OCI-LY7 (cell line): ENCODE results near the gene EVI5L. TPM values are rescaled to one million over a fixed set of nuclear protein-coding genes. Genes with fewer than 3 reads are reported as not detected.
A peak's percentile ranks its signal among the peaks of the same experiment; 100 is the strongest.

Source experiments
- BruUV-seq: library from RNA; stranded (reverse); fragments of 400-500 nt; replicated peaks from 2 replicates; lab custom pipeline; 2021; lab: Mats Ljungman, UMichigan
- CTCF ChIA-PET: fragments of 300-600 bp; sonication (Branson Sonifier 250); formaldehyde crosslinking; loops from one replicate; lab custom pipeline; 2022; ENCODE audit warnings: antibody characterized with exemption; ENCODE audit not compliant: unreplicated experiment; lab: Charles Lee
- POLR2A ChIA-PET: fragments of 300-600 bp; sonication (Branson Sonifier 250); formaldehyde crosslinking; loops from one replicate; lab custom pipeline; 2022; ENCODE audit warnings: antibody characterized with exemption; lab: Charles Lee
- DNase-seq: peaks from one replicate; pipeline ENCODE4 v3.0.0-alpha.2; 2015; ENCODE audit warnings: low spot score
- H2AFZ ChIP-seq: fragments of 200-600 bp; sonication (generic), shearing (Covaris generic); 2 replicates; pipeline ENCODE4 v1.6.1; 2014; ENCODE audit warnings: mild to moderate bottlenecking, antibody characterized with exemption, low read length, moderate library complexity
- H3K27ac ChIP-seq: fragments of 200-600 bp; sonication (generic); 2 replicates; pipeline ENCODE4 v1.5.1; 2014; ENCODE audit warnings: mixed run types, low read depth, mild to moderate bottlenecking, moderate library complexity, low read length, inconsistent platforms; ENCODE audit not compliant: poor library complexity, severe bottlenecking
- H3K36me3 ChIP-seq: fragments of 200-600 bp; sonication (generic); 2 replicates; pipeline ENCODE4 v1.6.1; 2014; ENCODE audit warnings: mild to moderate bottlenecking, antibody characterized with exemption, low read length, moderate library complexity, mixed read lengths; ENCODE audit not compliant: insufficient read depth
- H3K4me1 ChIP-seq: fragments of 200-600 bp; sonication (generic); 2 replicates; pipeline ENCODE4 v1.5.1; 2014; ENCODE audit warnings: mild to moderate bottlenecking, low read length; ENCODE audit not compliant: insufficient read depth, poor library complexity, severe bottlenecking
- H3K4me2 ChIP-seq: fragments of 200-600 bp; sonication (generic); 2 replicates; pipeline ENCODE4 v1.6.1; 2014; ENCODE audit warnings: mild to moderate bottlenecking, low read length
- H3K4me3 ChIP-seq: fragments of 200-600 bp; sonication (generic); 2 replicates; pipeline ENCODE4 v1.5.1; 2014; ENCODE audit warnings: mild to moderate bottlenecking, low read depth, low read length; ENCODE audit not compliant: poor library complexity, severe bottlenecking
- H3K79me2 ChIP-seq: fragments of 200-600 bp; sonication (generic); 2 replicates; pipeline ENCODE4 v1.6.1; 2016; ENCODE audit warnings: low read depth, mild to moderate bottlenecking, low read length, moderate library complexity, mixed read lengths; ENCODE audit not compliant: insufficient read depth
- H3K9me2 ChIP-seq: fragments of 200-600 bp; sonication (generic); 2 replicates; pipeline ENCODE4 v1.6.1; 2016; ENCODE audit warnings: mild to moderate bottlenecking, low read length, mixed read lengths; ENCODE audit not compliant: insufficient read depth
- H3K9me3 ChIP-seq: fragments of 200-600 bp; sonication (generic); 2 replicates; pipeline ENCODE4 v1.6.1; 2014; ENCODE audit warnings: mild to moderate bottlenecking, mixed run types, low read length, mixed read lengths
- H4K20me1 ChIP-seq: fragments of 200-600 bp; sonication (generic); 2 replicates; pipeline ENCODE4 v1.6.1; 2014; ENCODE audit warnings: mild to moderate bottlenecking, antibody characterized with exemption, low read length, moderate library complexity, mixed read lengths; ENCODE audit not compliant: insufficient read depth
- CTCF ChIP-seq: fragments of 200-600 bp; sonication (generic); conservative IDR thresholded peaks from 2 replicates; pipeline ENCODE4 v1.5.1; 2014; ENCODE audit warnings: mild to moderate bottlenecking, antibody characterized with exemption, low read length, moderate library complexity, mixed read lengths
- EZH2phosphoT487 ChIP-seq: fragments of 200-600 bp; sonication (generic); IDR thresholded peaks from 2 replicates; pipeline ENCODE4 v1.6.1; 2018; ENCODE audit warnings: low read depth, borderline replicate concordance, mild to moderate bottlenecking, mixed run types, antibody characterized with exemption, low read length, moderate library complexity, mixed read lengths
- intact Hi-C: fragments of 100-400 bp; cut with micrococcal nuclease; formaldehyde crosslinking; loops from one replicate; pipeline ENCODE4 v1.10.0; 2022; ENCODE audit not compliant: unreplicated experiment
- total RNA-seq, 2 experiments: library from RNA; depleted of rRNA in 1 of 2; stranded (reverse); fragments of >200 nt in 1 of 2; shearing (Covaris generic) in 1 of 2; gene quantifications; 2 replicates each; pipeline ENCODE4 v1.2.3, GENCODE V29; 2014 to 2022

The EVI5L gene
- total RNA-seq, 2 experiments from 2014 or later: 2.7 to 5.5 TPM

- H3K27ac ChIP-seq: no peak overlapping the region
- H4K20me1 ChIP-seq: no peaks in the 10 kb centered on the region
- no peaks in the 10 kb centered on the region for H3K9me3 ChIP-seq
- H3K4me2 ChIP-seq: no peak overlapping the region
- no peaks in the 10 kb centered on the region for H3K4me1 ChIP-seq
- no TSS peak for BruUV-seq
- no peak overlapping the region for H3K4me3 ChIP-seq
- H2AFZ ChIP-seq: no peak overlapping the region
- intact Hi-C loops: no loop called here
- POLR2A ChIA-PET: no interaction called here
- DNase-seq: no peak
- CTCF ChIA-PET: no interaction called here
- no peaks in the 10 kb centered on the region for H3K79me2 ChIP-seq
- TF ChIP-seq EZH2phosphoT487 (no peak), CTCF (no peak)
- H3K36me3 ChIP-seq: no peaks in the 10 kb centered on the region
- no peaks in the 10 kb centered on the region for H3K9me2 ChIP-seq
Measured at GRCh38 chr19:7793493-7793892, 36.5 kb upstream of the EVI5L start.

GRCh38 chr19:7795555-7796161 is 34.4 kb upstream of the EVI5L start:
- Histone ChIP-seq H3K9me3 (no peaks in the 10 kb centered on the region), H3K79me2 (no peaks in the 10 kb centered on the region), H3K4me3 (no peak overlapping the region), H3K27ac (no peak overlapping the region), H3K9me2 (no peaks in the 10 kb centered on the region), H3K4me1 (peaks cover 4% of the 10 kb centered on the region), H3K4me2 (no peak overlapping the region), H4K20me1 (no peaks in the 10 kb centered on the region), H3K36me3 (no peaks in the 10 kb centered on the region), H2AFZ (no peak overlapping the region)
- TF ChIP-seq EZH2phosphoT487: no peak
- no peak for TF ChIP-seq CTCF
- ChIA-PET CTCF (no interaction called here), POLR2A (no interaction called here)
- no peak for DNase-seq
- intact Hi-C loops: no loop called here
- BruUV-seq: no TSS peak

GRCh38 chr19:7799640-7800355 is 30.2 kb upstream of the EVI5L start:
- DNase-seq: peak; percentile 76
- POLR2A ChIA-PET: interaction anchor here (0.6 kb wide), 1 partner anchor 33 kb away, joined by 3 read pairs; no protein-coding TSS in a partner anchor
- Histone ChIP-seq H3K36me3 (no peaks in the 10 kb centered on the region), H3K9me2 (no peaks in the 10 kb centered on the region), H3K4me1 (peaks cover 4% of the 10 kb centered on the region), H3K27ac (no peak overlapping the region), H3K79me2 (no peaks in the 10 kb centered on the region), H3K9me3 (no peaks in the 10 kb centered on the region), H3K4me3 (no peak overlapping the region), H4K20me1 (no peaks in the 10 kb centered on the region), H2AFZ (no peak overlapping the region), H3K4me2 (peak overlapping the region; percentile 10; the same call in 1 of the 2 replicates)
- TF ChIP-seq EZH2phosphoT487: no peak
- TF ChIP-seq CTCF: peak; percentile 85
- intact Hi-C loops: loop anchor here (1.0 kb wide), 3 partner anchors 120 to 231 kb away; no protein-coding TSS in a partner anchor
- CTCF ChIA-PET: no interaction called here
- BruUV-seq: no TSS peak
